Colonic mucosa (tissue), 4 donors: ENCODE data around the gene SLC26A4. TPM values are rescaled to one million over a fixed set of nuclear protein-coding genes. Genes with fewer than 3 reads are reported as not detected.

ENCODE experiments used
- DNase-seq: peaks from one replicate; pipeline ENCODE4 v3.0.0-alpha.2; 2020
- H3K27ac ChIP-seq: fragments of 200-600 bp; one replicate; pipeline ENCODE4 v1.8.0; 2021
- H3K27me3 ChIP-seq: fragments of 200-600 bp; one replicate; pipeline ENCODE4 v1.8.0; 2021
- H3K36me3 ChIP-seq: fragments of 200-600 bp; one replicate; pipeline ENCODE4 v1.8.0; 2021
- H3K4me1 ChIP-seq: fragments of 200-600 bp; one replicate; pipeline ENCODE4 v1.8.0; 2021; ENCODE audit warnings: mild to moderate bottlenecking
- H3K4me3 ChIP-seq: fragments of 200-600 bp; one replicate; pipeline ENCODE4 v1.8.0; 2021
- H3K9ac ChIP-seq, 2 donors: one replicate each; pipeline ENCODE4 v1.7.0; 2013; ENCODE audit warnings: control low read depth in 2 of 2, low read depth in 2 of 2, low read length in 2 of 2
- H3K9me3 ChIP-seq: fragments of 200-600 bp; one replicate; pipeline ENCODE4 v1.8.0; 2021
- CTCF ChIP-seq: fragments of 200-600 bp; IDR thresholded peaks from one replicate; pipeline ENCODE4 v1.8.0; 2022; ENCODE audit warnings: antibody characterized with exemption, mild to moderate bottlenecking
- intact Hi-C: fragments of 100-400 bp; cut with DNase I; formaldehyde crosslinking; loops from one replicate; pipeline ENCODE4 v1.14.1; 2022
- total RNA-seq, 2 donors: library from RNA; stranded (reverse); fragmentation: NEBNext Ultra II Directional in 1 of 2; extraction: Animal tissue kit (Norgen Biotek cat#: 25700) in 1 of 2; gene quantifications; one replicate each; pipeline ENCODE4 v1.2.1, GENCODE V29; 2021
- donor health status: healthy.
- donor health status: DM: no; HTN: no; CAD: no.
- donor health status: DM: no; HTN: no; CAD: no.

The SLC26A4 gene
- total RNA-seq, 2 donors from 2014 or later, result 0.32 to 0.59 TPM

- Histone ChIP-seq H3K36me3 (no peaks in the 10 kb centered on the region), H3K4me3 (no peak overlapping the region), H3K27me3 (no peaks in the 10 kb centered on the region), H3K9ac (no peak overlapping the region), H3K4me1 (no peaks in the 10 kb centered on the region), H3K27ac (no peak overlapping the region), H3K9me3 (no peaks in the 10 kb centered on the region)
- no peak for TF ChIP-seq CTCF
- intact Hi-C loops, result no loop called here
- DNase-seq, result no peak
Measured at GRCh38 chr7:107701191-107701590, 40.6 kb downstream of the SLC26A4 start.

- H3K9me3 ChIP-seq, result no peaks in the 10 kb centered on the region
- DNase-seq, result no peak
- intact Hi-C loops, result no loop called here
- H3K27ac ChIP-seq, result no peak overlapping the region
- no peaks in the 10 kb centered on the region for H3K27me3 ChIP-seq
- no peaks in the 10 kb centered on the region for H3K4me1 ChIP-seq
- no peak overlapping the region for H3K9ac ChIP-seq
- no peaks in the 10 kb centered on the region for H3K36me3 ChIP-seq
- no peak for TF ChIP-seq CTCF
- H3K4me3 ChIP-seq, result no peak overlapping the region
Measured at GRCh38 chr7:107703219-107703618, 42.6 kb downstream of the SLC26A4 start.

GRCh38 chr7:107703872-107704271, 43.2 kb downstream of the SLC26A4 start:
- no peaks in the 10 kb centered on the region for H3K36me3 ChIP-seq

GRCh38 chr7:107708956-107709355, 48.3 kb downstream of the SLC26A4 start:
- Histone ChIP-seq H3K27me3 (no peaks in the 10 kb centered on the region), H3K9me3 (no peaks in the 10 kb centered on the region), H3K4me3 (no peak overlapping the region), H3K36me3 (no peaks in the 10 kb centered on the region), H3K4me1 (no peaks in the 10 kb centered on the region), H3K9ac (no peak overlapping the region), H3K27ac (no peak overlapping the region)
- no peak for DNase-seq
- TF ChIP-seq CTCF, result no peak
- intact Hi-C loops, result no loop called here

More at GRCh38 chr7:107703872-107704271, 43.2 kb downstream of the SLC26A4 start:
- no peak overlapping the region for H3K4me3 ChIP-seq
- no peaks in the 10 kb centered on the region for H3K4me1 ChIP-seq
- H3K27ac ChIP-seq, result no peak overlapping the region
- H3K27me3 ChIP-seq, result no peaks in the 10 kb centered on the region
- no peak overlapping the region for H3K9ac ChIP-seq
- intact Hi-C loops, result no loop called here
- H3K9me3 ChIP-seq, result no peaks in the 10 kb centered on the region
- TF ChIP-seq CTCF, result no peak
- no peak for DNase-seq

GRCh38 chr7:107711301-107711700, 50.7 kb downstream of the SLC26A4 start:
- H3K9me3 ChIP-seq, result no peaks in the 10 kb centered on the region
- no peak overlapping the region for H3K27ac ChIP-seq
- H3K4me3 ChIP-seq, result no peak overlapping the region
- no peak overlapping the region for H3K9ac ChIP-seq
- H3K27me3 ChIP-seq, result no peaks in the 10 kb centered on the region
- no peak for TF ChIP-seq CTCF
- intact Hi-C loops, result no loop called here
- DNase-seq, result no peak
- H3K36me3 ChIP-seq, result no peaks in the 10 kb centered on the region
- H3K4me1 ChIP-seq, result no peaks in the 10 kb centered on the region

- Histone ChIP-seq H3K4me3 (no peak overlapping the region), H3K9me3 (no peaks in the 10 kb centered on the region), H3K9ac (no peak overlapping the region), H3K36me3 (no peaks in the 10 kb centered on the region), H3K4me1 (no peaks in the 10 kb centered on the region), H3K27me3 (no peaks in the 10 kb centered on the region), H3K27ac (no peak overlapping the region)
- intact Hi-C loops, result no loop called here
- TF ChIP-seq CTCF, result no peak
- DNase-seq, result no peak
Measured at GRCh38 chr7:107712025-107712424, 51.4 kb downstream of the SLC26A4 start.
